Transverse colon (tissue), 4 donors: Measurements from ENCODE around the gene NEK7. TPM values are rescaled to one million over a fixed set of nuclear protein-coding genes. Genes with fewer than 3 reads are reported as not detected.

Experiments
- DNase-seq: peaks from one replicate; pipeline ENCODE4 v3.0.0-alpha.2; 2019
- H3K27ac ChIP-seq, 4 donors: fragments of 200-600 bp; sonication (generic); 2 replicates each; pipeline ENCODE4 v1.5.1; 2016 to 2018; ENCODE audit warnings: inconsistent platforms in 4 of 4
- H3K27me3 ChIP-seq: fragments of 200-600 bp; sonication (generic); 2 replicates; pipeline ENCODE4 v1.5.1; 2017; ENCODE audit warnings: inconsistent platforms
- H3K36me3 ChIP-seq, 4 donors: fragments of 200-600 bp; sonication (generic); 2 replicates each; pipeline ENCODE4 v1.5.1; 2017 to 2019; ENCODE audit warnings: inconsistent platforms in 4 of 4
- H3K4me1 ChIP-seq, 4 donors: fragments of 200-600 bp; sonication (generic); 2 replicates each; pipeline ENCODE4 v1.5.1; 2017 to 2020; ENCODE audit warnings: inconsistent platforms in 4 of 4
- H3K4me3 ChIP-seq, 4 donors: fragments of 200-600 bp; sonication (generic); 1 replicate in 1 of 4; 2 replicates in 3 of 4; pipeline versions ENCODE4 v1.5.1 to v1.6.1; 2017 to 2019; ENCODE audit warnings: inconsistent platforms in 4 of 4
- H3K9me3 ChIP-seq, 2 donors: fragments of 200-600 bp; sonication (generic); 2 replicates each; pipeline ENCODE4 v1.5.1; 2017 to 2019; ENCODE audit warnings: inconsistent platforms in 2 of 2
- EP300 ChIP-seq: sonication (generic); formaldehyde crosslinking; IDR thresholded peaks from one replicate; pipeline ENCODE4 v1.6.1; 2017; ENCODE audit warnings: antibody characterized with exemption, low read depth
- POLR2A ChIP-seq: fragments of 450-650 bp; IDR thresholded peaks from one replicate; pipeline ENCODE4 v1.6.1; 2016; ENCODE audit warnings: antibody characterized with exemption, mild to moderate bottlenecking, moderate library complexity
- POLR2AphosphoS5 ChIP-seq, 3 donors: sonication (generic); formaldehyde crosslinking; IDR thresholded peaks; one replicate each; pipeline ENCODE4 v1.6.1; 2016; ENCODE audit warnings: antibody characterized with exemption in 3 of 3
- WGBS, 2 donors: methylation state at CpG; one replicate each; pipeline ENCODE4 v1.1.5; 2018; ENCODE audit warnings: low coverage in 1 of 2; 5-methylcytosine and 5-hydroxymethylcytosine counted together
- in situ Hi-C, 4 donors: fragments of 200-750 bp; cut with MboI; loops; one replicate each; pipeline versions ENCODE4 v1.15.0 to v1.15.1; 2017; ENCODE audit warnings: low sequenced_read_pairs in 3 of 4, low pct_ligation_motif_present in 1 of 4, low pct_unique_long_range_greater_than_20kb in 1 of 4
- intact Hi-C: fragments of 100-400 bp; cut with DNase I; formaldehyde crosslinking; loops from one replicate; pipeline ENCODE4 v1.15.1; 2023; ENCODE audit warnings: low total_unique reads
- total RNA-seq, 4 donors: library from RNA; depleted of rRNA; stranded (reverse); fragments of >200 nt; gene quantifications; one replicate each; pipeline ENCODE4 v1.1.0, GENCODE V29; 2016
- TF ChIP-seq, protein P1 (sequence below), 5 experiments: fragments of 200-600 bp in 3 of 5; fragments of 450-650 bp in 2 of 5; sonication (generic) in 3 of 5; IDR thresholded peaks; 1 replicate in 2 of 5; 2 replicates in 3 of 5; pipeline ENCODE4 v1.5.1; 2016 to 2017; ENCODE audit warnings: antibody characterized with exemption in 5 of 5, inconsistent platforms in 3 of 5, mild to moderate bottlenecking in 2 of 5, moderate library complexity in 1 of 5

The NEK7 gene
- total RNA-seq, 4 donors from 2014 or later, result 40.4 to 71.0 (median 57.6) TPM

GRCh38 chr1:198255784-198256183 is 99.0 kb downstream of the NEK7 start:
- in situ Hi-C loops, result no loop called here
- peaks cover 0 to 6% (median 0%) of the 10 kb centered on the region in 4 donors for H3K4me1 ChIP-seq
- no peaks in the 10 kb centered on the region for H3K9me3 ChIP-seq
- 92 to 94% methylated on average over 1 of the region's 1 CpG for WGBS, 2 donors
- TF ChIP-seq, protein P1, sequence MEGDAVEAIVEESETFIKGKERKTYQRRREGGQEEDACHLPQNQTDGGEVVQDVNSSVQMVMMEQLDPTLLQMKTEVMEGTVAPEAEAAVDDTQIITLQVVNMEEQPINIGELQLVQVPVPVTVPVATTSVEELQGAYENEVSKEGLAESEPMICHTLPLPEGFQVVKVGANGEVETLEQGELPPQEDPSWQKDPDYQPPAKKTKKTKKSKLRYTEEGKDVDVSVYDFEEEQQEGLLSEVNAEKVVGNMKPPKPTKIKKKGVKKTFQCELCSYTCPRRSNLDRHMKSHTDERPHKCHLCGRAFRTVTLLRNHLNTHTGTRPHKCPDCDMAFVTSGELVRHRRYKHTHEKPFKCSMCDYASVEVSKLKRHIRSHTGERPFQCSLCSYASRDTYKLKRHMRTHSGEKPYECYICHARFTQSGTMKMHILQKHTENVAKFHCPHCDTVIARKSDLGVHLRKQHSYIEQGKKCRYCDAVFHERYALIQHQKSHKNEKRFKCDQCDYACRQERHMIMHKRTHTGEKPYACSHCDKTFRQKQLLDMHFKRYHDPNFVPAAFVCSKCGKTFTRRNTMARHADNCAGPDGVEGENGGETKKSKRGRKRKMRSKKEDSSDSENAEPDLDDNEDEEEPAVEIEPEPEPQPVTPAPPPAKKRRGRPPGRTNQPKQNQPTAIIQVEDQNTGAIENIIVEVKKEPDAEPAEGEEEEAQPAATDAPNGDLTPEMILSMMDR (IDR thresholded peaks at IDR 0.05), result no peak
- TF ChIP-seq EP300 (no peak), POLR2A (no peak), POLR2AphosphoS5 (IDR thresholded peaks at IDR 0.05) (no peak)
- H3K4me3 ChIP-seq, result no peak overlapping the region
- H3K36me3 ChIP-seq, result no peaks in the 10 kb centered on the region
- no peak overlapping the region for H3K27ac ChIP-seq
- intact Hi-C loops, result no loop called here
- no peaks in the 10 kb centered on the region for H3K27me3 ChIP-seq
- DNase-seq, result no peak

GRCh38 chr1:198258491-198258890 is 101.7 kb downstream of the NEK7 start:
- Histone ChIP-seq H3K36me3 (no peaks in the 10 kb centered on the region), H3K4me3 (no peak overlapping the region), H3K27me3 (no peaks in the 10 kb centered on the region), H3K4me1 (peaks cover 0 to 2% (median 0%) of the 10 kb centered on the region in 4 donors), H3K9me3 (no peaks in the 10 kb centered on the region), H3K27ac (no peak overlapping the region)
- no peak for DNase-seq
- TF ChIP-seq POLR2AphosphoS5 (IDR thresholded peaks at IDR 0.05), result no peak
- TF ChIP-seq, protein P1 (IDR thresholded peaks at IDR 0.05), result no peak
- no peak for TF ChIP-seq EP300
- intact Hi-C loops (no loop called here), in situ Hi-C loops (no loop called here)

- in situ Hi-C loops, result no loop called here
- intact Hi-C loops, result no loop called here
Observed at GRCh38 chr1:198259333-198260074, 102.7 kb downstream of the NEK7 start.

DNA sequence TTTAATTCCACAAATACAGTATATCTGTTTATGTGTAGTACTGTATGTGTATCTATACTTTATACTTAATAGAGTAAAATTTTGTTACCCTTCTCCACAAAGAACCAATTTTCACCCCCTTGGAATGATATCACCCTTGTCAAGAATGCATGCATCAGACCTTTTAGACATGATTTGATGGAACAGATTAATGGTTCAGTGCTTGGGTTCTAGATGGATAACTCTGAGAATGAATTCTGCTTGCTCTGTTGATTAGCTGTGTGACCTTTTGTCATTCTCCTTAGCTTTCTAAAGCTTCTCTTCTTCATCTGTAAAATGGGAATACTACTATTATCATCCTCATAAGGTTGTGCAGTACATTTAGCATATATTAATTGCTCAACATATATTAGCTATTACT is 105.1 kb downstream of the NEK7 start:
- Histone ChIP-seq H3K4me3 (no peak overlapping the region), H3K27ac (no peak overlapping the region), H3K4me1 (peaks cover 0 to 3% (median 0%) of the 10 kb centered on the region in 4 donors), H3K27me3 (no peaks in the 10 kb centered on the region), H3K9me3 (no peaks in the 10 kb centered on the region), H3K36me3 (peaks cover 0 to 6% (median 0%) of the 10 kb centered on the region in 4 donors)
- intact Hi-C loops (no loop called here), in situ Hi-C loops (no loop called here)
- no peak for DNase-seq
- no peak for TF ChIP-seq EP300
- TF ChIP-seq, protein P1 (IDR thresholded peaks at IDR 0.05), result no peak
- TF ChIP-seq POLR2AphosphoS5 (IDR thresholded peaks at IDR 0.05), result no peak
- TF ChIP-seq POLR2A, result no peak

More at GRCh38 chr1:198259333-198260074, 102.7 kb downstream of the NEK7 start:
- H3K4me1 ChIP-seq, result no peaks in the 10 kb centered on the region
- H3K27me3 ChIP-seq, result no peaks in the 10 kb centered on the region
- no peak overlapping the region for H3K27ac ChIP-seq
- no peaks in the 10 kb centered on the region for H3K9me3 ChIP-seq
- no peak for DNase-seq
- no peak overlapping the region for H3K4me3 ChIP-seq
- H3K36me3 ChIP-seq, result no peaks in the 10 kb centered on the region
- TF ChIP-seq POLR2A (no peak), POLR2AphosphoS5 (IDR thresholded peaks at IDR 0.05) (no peak), EP300 (no peak)
- TF ChIP-seq, protein P1 (IDR thresholded peaks at IDR 0.05), result no peak
- WGBS, 2 donors, result 90 to 97% methylated on average over 3 of the region's 3 CpGs
